Neural cell (in vitro differentiated cells): Measurements from ENCODE around the gene OLFML2B.

Experiments
- CTCF ChIP-seq: fragments of 450-650 bp; IDR thresholded peaks from 2 replicates; pipeline ENCODE4 v1.5.1; 2014; ENCODE audit warnings: antibody characterized with exemption, mild to moderate bottlenecking, moderate library complexity; ENCODE audit not compliant: poor library complexity, severe bottlenecking
- EZH2 ChIP-seq: fragments of 200-600, 300-800 bp; shearing (Covaris generic), sonication (generic); IDR thresholded peaks from 2 replicates; pipeline ENCODE4 v1.6.1; 2014; ENCODE audit warnings: antibody characterized with exemption, low read length, borderline replicate concordance, mild to moderate bottlenecking; ENCODE audit not compliant: insufficient read depth, poor library complexity, severe bottlenecking
- RAD21 ChIP-seq: fragments of 450-650 bp; conservative IDR thresholded peaks from 2 replicates; pipeline ENCODE4 v1.6.1; 2014; ENCODE audit warnings: antibody characterized with exemption, mild to moderate bottlenecking, moderate library complexity

- TF ChIP-seq CTCF (no peak), RAD21 (no peak), EZH2 (no peak)
These were observed 66.7 kb downstream of the OLFML2B start for GRCh38 chr1:161956930-161957329.
